ENCODE measurements around the gene CA12.
"Not testable (repeated sequence)": the region's sequence is repeated elsewhere in the genome, so short reads cannot be mapped to it uniquely, and the experiment has no call there.

The CA12 gene

DNA sequence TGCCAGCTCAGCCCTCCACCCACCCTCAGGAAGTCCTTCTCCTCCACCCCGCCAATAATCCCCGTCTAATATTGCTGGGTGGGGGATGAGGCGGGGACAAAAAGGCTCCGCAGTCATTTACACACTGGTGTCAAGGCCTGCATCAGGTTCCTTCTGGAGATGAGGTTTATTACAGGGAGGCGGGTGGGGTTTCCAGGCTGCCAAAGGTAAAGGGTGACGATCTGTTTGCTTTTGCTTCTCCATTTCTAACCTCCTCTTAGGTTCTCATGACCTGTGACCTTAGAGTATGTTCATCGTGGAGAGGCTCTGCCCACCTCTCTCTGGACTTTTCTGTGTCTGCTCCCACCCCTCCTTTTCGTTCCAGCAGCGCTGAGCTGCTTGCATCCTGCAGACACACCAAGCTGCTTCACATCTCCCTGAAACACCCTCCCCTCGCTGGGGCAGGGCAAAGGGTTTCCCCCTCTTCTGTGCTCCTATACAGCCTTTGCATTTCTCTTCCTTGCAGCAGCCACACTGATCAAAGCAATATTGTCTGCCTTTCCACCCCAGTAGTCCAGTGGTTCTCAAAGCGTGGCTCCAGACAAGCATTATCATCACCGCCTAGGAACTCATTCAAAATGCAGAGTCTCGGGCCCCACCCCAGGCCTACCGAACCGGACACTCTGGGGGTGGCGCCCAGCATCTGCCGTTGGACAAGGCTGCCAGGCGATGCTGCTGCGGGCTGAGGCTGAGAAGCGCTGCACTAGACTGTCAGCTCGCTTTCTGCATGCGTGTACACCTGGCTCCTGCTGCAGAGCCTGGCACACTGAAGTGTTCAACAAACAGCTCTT, 26.6 kb downstream of the CA12 start:
- no peak for DNase-seq

DNA sequence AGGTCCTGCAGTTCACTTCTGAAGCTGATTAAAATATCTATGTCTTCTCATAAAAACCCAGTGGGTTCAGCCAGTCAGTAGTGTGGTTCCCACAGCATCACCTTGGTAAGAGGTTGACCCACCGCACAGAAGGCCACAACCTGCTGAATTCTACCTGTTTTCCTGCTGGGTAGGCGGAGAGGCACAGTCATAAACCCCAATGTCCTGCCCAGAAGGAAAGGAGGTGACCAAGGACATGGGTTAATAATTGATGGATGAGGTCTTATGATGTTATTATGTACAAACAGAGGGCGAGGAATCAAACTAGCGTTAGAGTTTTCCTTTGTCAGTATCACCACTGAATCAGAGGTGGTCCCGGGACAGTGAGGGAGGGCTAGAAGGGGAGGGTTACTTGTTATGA, 27.8 kb downstream of the CA12 start:
- no peak for DNase-seq

DNA sequence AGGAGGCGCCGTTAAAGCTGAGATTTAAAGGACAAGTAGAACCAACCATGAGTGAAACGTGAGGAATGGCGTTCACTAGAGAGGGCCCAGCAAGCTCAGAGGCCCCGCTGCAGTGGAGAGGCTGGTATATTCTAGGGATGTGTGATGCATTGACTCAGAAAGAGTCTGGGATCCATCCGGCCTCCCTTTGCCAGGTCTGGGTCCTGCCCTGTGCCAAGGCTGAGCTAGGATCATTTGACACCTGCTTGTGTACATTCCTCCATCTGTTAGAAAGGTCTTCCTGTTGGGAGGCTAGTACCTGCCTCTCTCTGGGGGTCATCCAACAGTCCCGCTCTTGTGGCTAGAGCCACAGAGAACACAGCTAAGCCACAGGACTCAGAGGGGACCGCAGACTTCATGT, 28.4 kb downstream of the CA12 start:
- DNase-seq: no peak

- DNase-seq: no peak
Observed at GRCh38 chr15:63352808-63353207, 28.8 kb downstream of the CA12 start.

DNA sequence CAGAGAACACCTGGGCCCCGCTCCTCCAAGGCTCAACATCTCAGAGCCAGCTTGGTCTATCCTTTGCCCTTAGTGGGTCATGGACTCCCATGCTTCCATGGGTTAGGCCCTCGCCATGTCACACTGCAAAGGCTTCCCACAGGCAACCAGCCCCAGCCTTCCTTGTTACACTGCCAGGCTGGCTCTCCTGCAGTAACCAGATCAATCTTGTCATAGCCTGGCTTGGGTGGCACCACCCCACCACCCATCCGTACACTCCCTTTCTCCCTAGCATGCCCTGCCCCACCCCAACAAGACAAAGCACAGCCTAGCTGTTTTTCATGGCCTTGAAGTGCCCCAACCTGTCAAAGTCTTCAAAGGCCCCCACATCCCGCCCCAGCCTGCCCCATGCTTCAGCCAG, 30.5 kb downstream of the CA12 start:
- DNase-seq: no peak

- peak; percentile 80 for DNase-seq
Observed at GRCh38 chr15:63350178-63350621, 31.4 kb downstream of the CA12 start.

- DNase-seq: no peak
Observed at GRCh38 chr15:63349621-63350020, 32.0 kb downstream of the CA12 start.

DNA sequence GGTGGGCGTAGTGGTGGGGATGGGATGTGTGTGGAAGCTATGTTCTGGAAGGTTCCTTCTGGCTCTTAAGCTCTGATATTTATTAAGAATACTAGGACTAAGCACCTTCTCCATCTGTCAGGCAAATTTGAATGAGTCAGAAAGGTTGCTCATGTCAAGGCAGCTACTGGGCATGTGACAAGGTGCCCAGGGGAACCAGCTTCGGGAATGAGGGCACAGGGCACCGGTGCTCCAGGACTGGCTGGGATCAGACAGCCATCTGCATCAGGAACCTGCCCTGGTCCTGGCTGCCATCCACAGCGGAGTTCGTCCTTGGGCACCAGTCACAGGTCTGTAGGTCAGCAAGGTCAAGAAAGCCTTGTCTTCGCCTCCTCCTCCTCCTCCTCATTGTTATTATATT, 32.5 kb downstream of the CA12 start:
- no peak for DNase-seq

DNA sequence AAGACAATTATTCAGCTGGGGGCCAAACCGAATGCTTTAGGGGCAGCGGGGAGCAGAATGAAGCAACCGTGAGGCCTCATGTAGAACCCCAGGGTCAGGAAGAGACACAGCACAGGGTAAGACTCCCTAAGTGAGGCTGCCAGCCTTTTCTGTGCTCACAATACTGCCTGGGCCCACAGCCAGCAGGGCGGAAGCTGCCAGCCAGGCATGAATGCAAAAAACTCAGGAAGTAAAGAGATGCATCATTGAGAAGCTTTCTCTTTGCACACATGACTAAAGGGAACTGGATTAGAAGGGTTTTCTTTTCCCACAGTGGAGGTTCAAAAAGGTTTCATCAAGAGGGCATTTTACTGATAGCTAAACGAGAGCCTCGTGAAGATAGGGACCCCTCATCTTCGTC, 33.3 kb downstream of the CA12 start:
- peak; percentile 67 for DNase-seq

DNA sequence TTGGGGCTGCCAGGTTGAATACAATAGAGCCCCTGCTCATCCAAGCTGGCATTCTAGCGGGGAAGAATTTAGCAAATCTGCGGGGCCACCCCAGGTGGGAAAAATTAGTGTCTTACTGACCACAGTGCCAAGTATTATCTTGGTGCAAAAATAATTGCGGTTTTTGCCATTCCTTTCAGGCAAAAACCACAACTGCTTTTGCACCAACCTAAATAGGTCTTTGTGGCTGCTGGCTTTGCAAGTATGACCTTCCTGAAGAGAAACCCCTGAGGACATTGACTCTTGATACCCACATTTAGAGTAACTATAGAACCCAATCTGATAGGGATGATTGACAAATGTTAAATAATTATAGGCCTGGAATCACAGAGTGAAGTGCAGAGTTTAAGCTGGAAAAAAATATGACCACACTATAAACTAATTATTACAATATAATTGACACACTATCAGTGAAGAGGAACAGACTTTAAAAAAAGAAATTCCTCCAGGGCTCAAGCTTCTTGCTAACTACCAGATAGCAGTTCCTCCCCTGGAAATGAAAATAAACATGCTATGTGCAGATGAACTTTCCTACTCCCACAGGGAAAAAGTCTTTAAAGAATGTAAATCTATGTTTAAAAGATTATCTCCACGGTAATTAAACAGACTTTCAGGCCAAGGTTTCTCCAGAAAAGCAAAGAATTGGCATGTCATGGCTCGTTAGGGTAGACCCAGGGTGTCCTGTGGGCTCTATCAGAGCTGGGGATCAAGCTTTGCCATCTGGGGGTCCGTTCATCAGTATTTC, 34.4 kb downstream of the CA12 start:
- DNase-seq: no peak

DNA sequence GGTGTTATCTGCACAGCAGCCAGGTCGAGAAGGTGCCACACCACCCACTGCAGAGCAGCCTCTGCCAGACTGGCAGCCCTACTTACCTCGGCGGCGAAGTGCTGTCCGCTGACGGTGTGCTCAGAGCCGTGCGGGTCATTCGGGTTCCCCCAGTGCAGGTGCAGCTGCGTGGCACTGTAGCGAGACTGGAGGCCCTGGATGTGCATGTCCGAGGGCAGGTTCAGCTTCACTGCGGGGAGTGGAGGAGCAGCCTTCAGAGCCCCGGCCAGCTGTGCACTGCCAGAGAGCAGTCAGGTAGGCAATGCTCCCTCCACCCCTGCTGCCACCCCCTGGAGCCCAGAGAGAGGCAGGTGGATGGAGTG, 36.3 kb downstream of the CA12 start:
- DNase-seq: no peak

GRCh38 chr15:63344731-63345390, 36.8 kb downstream of the CA12 start:
- DNase-seq: no peak

DNA sequence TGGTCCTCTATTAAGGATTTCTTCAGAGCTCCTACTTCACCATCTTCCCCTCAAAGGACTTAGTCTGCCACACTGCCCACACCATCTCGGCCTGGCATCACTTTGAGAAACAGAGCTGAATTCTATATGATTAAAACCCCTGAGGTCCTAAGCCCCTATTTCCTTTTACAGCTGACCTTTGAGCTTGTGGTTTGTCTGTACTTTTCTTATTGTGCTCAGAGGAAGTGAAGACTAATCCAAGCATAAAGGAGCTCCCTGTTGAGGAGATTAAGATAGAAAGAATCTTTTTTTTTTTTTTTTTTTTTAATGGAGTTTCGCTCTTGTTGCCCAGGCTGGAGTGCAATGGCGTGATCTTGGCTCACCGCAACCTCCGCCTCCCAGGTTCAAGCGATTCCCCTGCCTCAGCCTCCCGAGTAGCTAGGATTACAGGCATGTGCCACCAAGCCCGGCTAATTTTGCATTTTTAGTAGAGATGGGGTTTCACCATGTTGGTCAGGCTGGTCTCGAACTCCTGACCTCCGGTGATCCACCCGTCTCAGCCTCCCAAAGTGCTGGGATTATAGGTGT, 38.6 kb downstream of the CA12 start:
- not testable (repeated sequence) for DNase-seq

DNA sequence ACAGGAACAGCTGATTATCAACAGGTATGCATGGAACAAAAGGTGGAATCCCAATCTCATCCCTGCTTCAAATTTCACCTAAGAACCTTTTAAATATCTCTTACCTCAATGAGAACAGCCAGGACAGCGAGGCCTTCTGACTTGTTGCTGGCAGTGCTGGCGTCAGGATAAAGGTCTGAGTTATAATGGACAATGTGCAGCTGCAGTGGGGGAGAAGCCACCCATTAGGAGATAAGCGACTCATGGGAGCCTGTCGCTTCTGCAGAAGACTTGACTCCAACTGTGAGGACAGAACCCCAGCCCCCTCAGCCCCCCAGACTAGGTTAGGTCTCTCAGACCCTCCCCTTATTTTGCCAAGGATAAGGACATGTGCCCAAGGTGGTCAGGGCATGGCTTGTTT, 39.7 kb downstream of the CA12 start:
- DNase-seq: no peak

DNA sequence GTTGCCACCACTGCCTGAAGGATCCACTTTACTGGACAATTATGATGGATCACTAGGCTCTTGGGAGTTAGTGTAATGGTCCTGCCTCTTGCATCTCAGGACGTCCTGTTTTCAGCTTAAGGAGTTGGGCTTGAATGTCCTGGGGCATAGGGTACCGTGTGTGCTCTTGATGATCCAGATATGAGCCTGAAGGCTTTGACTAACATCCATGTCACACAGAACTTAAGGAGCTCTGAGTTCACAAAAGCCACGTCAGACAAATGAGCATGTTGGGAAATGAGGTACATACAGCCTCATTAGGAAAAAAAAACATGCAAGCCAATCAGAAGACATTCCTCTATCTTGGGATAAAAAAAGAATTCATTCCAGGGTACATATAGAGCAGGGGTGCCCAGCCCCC, 40.8 kb downstream of the CA12 start:
- no peak for DNase-seq

GRCh38 chr15:63340353-63340752, 41.3 kb downstream of the CA12 start:
- no peak for DNase-seq

GRCh38 chr15:63339836-63340235, 41.8 kb downstream of the CA12 start:
- no peak for DNase-seq

DNA sequence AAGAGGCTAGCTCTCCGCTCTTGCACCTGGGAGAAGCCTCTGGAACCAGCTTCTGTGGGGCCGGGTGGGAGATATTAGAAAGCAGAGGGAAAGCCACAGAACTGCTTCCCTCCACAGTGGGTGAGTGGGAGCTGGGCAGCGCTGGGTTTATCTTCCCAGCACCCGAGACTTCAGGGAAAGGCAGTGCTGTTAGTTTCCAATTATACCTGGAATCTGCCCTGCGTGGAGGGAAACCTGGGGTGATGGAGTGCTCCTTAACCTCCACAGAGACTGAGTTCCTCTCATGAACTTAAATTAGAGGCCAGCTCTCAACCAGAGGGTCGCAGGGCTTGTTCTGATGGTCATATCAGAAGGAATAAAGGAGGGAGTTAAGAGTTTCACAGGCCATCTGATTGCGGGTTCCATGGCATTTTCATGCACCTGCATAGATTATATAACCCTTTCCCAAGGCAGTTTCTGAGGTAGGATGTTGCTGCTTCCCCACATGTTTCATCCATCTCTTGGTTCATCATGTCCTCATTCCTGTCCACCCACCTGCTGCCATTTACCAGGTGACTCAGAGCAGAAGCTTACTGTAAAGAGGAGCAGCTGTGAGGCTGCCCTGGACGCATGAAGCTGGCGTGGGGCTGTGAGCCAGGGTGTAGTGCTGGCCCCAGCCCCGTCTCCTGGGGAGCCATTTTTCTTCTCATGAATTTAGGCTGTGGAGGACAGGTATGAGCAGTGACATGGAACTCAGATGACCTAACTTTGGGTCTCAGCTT, 42.5 kb downstream of the CA12 start:
- no peak for DNase-seq

- no peak for DNase-seq
Observed at GRCh38 chr15:63338170-63338569, 43.5 kb downstream of the CA12 start.

DNA sequence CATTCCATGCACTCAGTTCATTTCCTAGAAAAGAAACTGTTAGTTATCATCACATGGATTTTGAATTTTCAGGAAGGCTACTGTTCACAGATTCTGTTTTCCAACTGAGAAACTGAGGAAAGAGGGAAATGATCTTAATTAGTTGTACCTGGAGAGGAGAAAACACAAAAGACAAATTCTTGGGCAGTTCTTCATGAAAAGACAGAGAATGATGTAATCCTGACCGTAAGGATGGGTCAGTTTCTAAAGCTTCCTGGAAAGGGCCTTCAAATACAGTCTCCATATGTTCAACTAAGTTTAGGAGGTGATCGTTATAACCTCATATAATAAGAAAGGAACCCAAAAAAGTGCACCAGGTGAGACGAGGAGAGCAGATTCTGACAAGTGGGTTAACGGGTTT, 44.6 kb downstream of the CA12 start:
- DNase-seq: no peak

DNA sequence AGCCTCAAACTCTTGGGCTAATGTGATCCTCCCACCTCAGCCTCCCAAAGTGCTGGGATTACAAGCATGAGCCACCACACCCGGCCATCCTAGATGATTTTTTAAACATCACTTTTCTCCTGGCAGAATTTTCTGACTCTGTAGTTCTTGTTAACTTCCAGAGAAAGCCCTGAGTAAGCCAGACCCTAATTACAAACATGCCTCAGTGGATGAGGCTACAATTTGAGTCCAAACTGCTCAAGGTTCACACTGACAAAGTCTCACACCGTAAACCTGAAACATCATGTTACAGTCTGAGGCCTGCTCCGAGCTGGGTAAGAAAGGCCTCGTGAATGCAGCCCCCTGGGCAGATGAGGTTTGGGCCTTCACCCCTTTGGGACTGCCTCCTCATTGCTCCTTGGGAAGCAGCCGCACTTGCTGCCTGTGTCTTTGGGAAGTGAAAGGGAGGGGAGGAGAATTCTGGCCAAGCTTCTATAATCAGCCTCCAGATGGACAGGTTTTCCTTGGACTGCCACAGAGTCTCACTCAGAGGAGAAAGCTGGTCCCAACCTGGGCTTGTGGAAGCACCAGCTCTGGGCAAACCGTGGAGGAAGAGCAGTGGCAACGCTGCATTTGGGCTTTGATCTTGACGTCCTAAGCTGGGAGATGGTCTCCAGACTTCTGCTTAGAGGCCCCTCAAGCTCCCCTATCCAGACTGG, 46.0 kb downstream of the CA12 start:
- no peak for DNase-seq

GRCh38 chr15:63334821-63335220, 46.8 kb downstream of the CA12 start:
- DNase-seq: no peak
